ENCODE results near the gene ZNF556.
"Not testable (repeated sequence)": the region's sequence is repeated elsewhere in the genome, so short reads cannot be mapped to it uniquely, and the experiment has no call there.

ZNF556 gene

DNA sequence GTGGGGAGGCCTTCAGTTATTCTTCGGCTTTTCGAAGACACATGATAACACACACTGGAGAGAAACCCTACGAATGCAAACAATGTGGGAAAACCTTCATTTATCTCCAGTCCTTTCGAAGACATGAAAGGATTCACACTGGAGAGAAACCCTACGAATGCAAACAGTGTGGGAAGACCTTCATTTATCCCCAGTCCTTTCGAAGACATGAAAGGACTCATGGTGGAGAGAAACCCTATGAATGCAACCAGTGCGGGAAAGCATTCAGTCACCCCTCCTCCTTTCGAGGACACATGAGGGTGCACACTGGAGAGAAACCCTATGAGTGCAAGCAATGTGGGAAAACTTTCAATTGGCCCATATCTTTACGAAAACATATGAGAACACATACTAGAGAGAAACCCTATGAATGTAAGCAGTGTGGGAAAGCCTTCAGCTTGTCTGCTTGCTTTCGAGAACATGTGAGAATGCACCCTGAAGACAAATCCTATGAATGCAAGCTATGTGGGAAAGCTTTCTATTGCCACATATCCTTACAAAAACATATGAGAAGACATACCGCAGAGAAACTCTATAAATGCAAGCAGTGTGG, 14.0 kb upstream of the ZNF556 start:
- no peak for DNase-seq (ENCODE audit: low spot score)

- no peak for DNase-seq (ENCODE audit: low spot score)
Observed at GRCh38 chr19:2854849-2855248, 12.3 kb upstream of the ZNF556 start.

GRCh38 chr19:2856457-2857050, 10.6 kb upstream of the ZNF556 start:
- peak; percentile 44 for DNase-seq (ENCODE audit: low spot score)

GRCh38 chr19:2858864-2859263, 8.3 kb upstream of the ZNF556 start:
- no peak for DNase-seq (ENCODE audit: low spot score)

DNA sequence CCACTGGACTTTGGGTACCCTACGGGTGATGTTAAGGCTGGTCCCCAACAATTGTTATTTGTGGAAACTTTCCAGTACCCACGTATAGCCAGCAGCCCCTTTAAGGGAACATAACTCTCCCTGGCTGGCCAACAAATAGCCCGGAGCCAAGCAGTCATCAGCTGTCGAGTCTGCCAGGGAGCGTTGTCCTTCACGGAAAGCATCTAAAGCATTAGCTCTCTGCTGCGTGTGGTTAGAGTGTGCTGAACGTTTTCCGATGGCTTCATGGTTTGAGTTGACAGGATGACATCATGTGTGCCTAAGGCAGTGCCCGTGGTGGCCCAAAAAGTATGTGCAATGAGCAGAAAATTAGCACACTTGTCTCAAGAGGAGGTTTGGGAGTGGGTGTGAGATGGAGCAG, 3.3 kb upstream of the ZNF556 start:
- DNase-seq (ENCODE audit: low spot score), result no peak

DNA sequence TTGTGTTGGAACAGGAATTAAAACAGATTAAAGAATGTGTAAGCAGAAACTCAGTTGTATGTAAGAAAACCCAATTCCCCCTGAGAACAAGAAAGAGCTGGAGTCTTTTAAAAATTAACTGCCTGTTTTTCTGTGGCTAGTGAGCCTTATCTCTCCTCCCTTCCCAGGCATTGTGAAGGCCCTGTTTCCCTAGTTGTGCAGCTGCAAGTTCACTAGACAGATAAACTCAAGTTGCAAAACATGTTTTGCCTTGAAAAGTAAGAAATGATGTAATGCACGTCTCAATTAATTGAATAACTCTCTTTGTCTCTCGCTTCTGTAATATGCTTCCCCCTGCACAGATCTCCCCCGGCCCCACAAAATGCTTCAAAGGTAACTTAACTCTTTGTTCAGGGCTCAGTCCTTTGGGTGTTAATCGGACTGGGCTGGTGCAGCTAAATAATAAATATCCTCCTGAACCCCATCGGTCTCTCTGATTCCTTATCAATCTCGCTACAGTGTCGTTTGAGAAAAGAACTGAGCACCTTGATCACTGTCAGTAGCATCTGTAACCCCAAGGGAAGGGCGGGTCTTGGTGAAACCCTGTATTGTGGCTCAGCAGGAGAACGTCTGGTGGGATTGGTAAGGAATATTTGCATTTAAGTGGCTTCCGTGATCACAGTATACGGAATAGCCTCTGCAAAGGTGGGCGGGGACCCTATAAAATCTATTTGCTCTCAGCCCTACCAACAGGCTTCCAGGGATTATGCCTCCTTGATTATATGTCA, 1.6 kb upstream of the ZNF556 start:
- DNase-seq (ENCODE audit: low spot score), result no peak

DNA sequence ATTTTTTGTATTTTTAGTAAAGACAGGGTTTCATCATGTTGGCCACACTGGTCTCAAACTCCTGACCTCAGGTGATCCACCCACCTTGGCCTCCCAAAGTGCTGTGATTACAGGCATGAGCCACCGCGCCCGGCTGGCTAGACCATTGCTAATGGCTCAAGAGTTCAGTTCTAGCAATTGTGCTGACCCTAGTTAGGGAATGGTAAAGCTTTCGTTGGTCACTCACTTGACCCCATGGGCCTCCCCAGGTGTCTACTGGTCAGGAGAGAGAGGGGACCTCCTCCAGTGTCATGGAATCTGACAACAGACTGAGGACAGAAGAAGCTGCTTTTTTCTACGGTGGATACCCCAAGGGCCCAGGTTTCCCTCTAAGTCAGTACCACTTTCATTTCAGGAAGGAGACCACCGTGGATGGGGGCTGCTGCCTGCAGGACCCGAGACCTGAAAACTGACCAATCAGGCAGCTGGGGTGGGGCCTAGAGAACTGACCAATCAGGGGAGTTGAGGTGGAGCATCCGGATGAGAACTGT, 575 bp upstream of the ZNF556 start:
- DNase-seq (ENCODE audit: low spot score), result no peak

GRCh38 chr19:2869618-2870017, 2.5 kb downstream of the ZNF556 start:
- DNase-seq (ENCODE audit: low spot score), result no peak

GRCh38 chr19:2872175-2872574, 5.0 kb downstream of the ZNF556 start:
- peak; percentile 5 for DNase-seq (ENCODE audit: low spot score)

DNA sequence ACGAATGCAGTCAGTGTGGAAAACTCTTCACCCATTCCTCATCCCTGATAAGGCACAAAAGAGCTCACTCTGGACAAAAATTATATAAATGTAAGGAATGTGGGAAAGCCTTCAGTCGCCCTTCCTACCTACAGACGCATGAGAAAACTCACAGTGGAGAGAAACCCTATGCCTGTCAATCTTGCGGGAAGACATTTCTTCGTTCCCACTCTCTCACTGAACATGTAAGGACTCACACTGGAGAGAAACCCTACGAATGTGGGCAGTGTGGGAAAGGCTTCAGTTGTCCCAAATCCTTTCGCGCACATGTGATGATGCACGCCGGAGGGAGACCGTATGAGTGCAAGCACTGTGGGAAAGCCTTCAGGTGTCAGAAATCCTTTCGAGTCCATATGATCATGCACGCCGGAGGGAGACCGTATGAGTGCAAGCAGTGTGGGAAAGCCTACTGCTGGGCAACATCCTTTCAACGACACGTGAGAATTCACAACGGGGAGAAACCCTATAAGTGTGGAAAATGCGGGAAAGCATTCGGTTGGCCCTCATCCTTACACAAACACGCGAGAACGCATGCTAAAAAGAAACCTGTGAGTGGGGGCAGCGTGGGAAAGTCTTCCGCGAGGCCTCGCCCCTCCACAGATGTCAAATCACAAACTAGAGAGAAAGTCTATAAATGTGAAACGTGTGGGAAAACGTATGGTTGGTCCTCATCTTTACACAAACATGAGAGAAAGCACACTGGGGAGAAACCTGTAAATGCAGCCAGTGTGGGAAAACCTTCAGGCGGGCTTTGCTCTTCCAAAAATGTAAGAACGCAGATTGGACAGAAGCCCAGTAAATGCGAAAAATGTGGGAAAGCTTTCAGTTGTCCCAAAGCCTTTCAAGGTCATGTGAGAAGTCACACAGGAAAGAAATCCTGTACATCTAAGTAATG, 10.5 kb downstream of the ZNF556 start:
- DNase-seq (ENCODE audit: low spot score), result no peak

DNA sequence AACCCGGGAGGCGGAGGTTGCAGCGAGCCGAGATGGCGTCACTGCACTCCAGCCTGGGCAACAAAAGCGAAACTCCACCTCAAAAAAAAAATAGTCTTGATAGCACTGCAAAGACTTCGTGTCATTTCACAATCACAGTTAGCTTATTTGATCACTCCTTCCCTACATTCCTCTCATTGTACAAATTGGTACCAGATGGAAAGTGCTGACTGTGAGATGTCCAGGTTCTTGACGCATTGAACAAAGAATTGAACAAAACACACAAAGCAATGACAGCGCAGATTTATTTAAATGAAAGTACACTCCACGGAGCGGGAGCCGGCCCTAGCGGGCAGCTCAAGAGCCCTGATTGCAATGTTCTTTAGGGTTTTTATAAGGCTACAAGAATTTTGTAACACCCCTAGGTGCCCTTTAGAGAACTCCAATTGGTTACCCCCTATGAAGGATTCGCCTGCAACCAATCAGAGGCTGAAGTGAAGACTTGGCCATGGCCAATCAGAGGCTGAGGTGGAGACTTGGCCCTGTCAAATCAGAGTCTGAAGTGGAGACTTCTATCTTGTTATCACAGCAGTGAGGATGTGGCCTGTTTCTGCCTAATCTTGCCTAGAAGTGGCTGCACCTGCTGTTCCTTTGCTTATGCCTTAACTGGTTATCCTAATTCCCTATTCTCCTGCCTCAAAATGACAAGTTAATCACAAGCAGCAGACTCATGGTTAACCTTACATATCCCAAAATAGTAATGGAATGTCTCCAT, 16.7 kb downstream of the ZNF556 start:
- DNase-seq (ENCODE audit: low spot score), result no peak

DNA sequence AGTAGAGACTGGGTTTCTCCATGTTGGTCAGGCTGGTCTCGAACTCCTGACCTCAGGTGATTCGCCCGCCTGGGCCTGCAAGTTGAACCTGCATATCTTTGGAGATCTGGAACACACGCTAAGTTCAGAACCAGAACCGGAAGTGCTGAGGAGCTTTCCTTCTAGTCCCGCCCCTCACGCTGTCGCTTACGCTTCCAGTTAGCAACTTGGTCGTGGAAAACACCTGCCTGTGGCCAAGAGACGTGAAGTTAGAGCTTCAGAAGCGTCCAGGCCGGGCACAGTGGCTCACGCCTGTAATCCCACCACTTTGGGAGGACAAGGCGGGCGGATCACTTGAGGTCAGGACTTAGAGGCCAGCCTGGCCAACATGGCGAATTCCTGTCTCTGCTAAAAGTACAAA, 18.6 kb downstream of the ZNF556 start:
- DNase-seq (ENCODE audit: low spot score), result no peak

- peak; percentile 27 for DNase-seq (ENCODE audit: low spot score)
Observed at GRCh38 chr19:2887391-2887914, 20.3 kb downstream of the ZNF556 start.

DNA sequence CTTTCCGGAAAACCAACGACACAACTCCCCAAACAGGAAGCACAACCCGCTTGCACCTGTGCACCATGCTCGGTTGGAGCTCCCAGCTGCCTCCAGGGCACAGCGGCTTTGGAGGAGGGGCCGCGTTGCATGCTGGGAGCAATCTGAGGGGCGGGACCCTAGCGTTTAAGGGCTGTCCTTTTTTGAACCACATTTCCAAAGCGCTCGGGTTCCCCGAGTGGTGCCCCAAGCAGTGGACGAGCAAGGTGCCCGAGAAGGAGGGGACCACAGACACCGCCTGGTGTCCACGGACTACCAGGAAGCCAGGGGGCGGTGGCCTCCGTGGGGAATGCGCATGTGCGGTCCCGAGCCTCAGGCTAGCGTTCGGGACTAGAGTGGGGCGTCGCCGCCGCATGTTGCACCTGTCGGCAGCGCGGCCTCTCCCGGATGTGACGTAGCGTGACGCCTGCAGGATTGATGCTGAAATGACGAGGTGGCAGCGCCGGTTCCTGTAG, 21.6 kb downstream of the ZNF556 start:
- peak; percentile 40 for DNase-seq (ENCODE audit: low spot score)

- DNase-seq (ENCODE audit: low spot score), result not testable (repeated sequence)
Observed at GRCh38 chr19:2890531-2890930, 23.4 kb downstream of the ZNF556 start.

- DNase-seq (ENCODE audit: low spot score), result no peak
Observed at GRCh38 chr19:2896694-2897093, 29.6 kb downstream of the ZNF556 start.

DNA sequence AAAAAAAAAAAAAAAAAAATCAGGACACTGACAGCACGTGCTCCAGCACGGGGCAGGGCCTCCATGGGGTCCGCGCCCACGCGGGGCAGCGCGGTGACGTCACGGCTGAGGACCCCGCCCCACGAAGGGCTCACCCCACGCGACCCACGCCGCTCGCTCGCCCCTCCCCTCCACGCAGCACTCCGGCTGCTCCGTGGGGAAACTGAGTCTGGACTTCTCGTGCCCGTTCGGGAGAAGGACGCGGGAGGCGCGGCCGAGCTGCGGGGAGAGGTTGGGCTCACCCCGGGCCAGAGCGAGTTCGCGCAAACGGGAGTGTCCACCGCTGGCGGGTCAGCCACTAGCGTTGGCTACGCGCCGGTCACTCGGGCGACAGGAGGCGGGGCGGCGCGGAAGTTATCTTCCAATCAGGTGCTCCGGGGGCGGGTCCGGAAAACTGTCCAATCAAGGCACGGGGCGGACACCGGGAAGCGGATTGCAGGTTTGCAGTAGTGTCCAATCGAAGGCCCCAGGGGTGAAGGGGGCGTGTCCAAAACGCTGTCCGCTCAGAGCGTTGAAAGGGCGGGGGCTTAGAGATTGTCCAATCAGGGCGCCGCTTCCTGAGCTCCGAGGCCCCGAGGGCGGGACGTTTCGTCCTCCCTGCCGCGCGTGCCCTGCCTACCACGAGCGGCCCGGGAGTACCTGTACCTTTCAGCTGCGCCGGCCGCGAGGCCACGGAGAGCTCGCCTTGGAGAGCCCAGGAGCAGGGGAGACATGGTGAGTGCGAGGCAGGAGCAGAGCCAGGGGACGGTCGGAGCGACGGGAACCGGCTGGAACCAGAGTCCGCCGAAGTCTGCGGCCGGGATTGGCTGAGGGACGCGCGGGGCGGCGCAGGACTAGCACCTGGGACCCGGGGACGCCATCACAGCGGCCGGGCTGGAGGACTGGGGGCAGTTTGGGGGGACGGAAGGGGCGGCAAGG, 33.4 kb downstream of the ZNF556 start, which contains the start of gene ZNF57:
ZNF57 (plus strand) TSS at position 633 of the 957 bp plus-strand sequence; CDS start at position 751, 118 bp downstream.
- peak; percentile 99 for DNase-seq (ENCODE audit: low spot score)

DNA sequence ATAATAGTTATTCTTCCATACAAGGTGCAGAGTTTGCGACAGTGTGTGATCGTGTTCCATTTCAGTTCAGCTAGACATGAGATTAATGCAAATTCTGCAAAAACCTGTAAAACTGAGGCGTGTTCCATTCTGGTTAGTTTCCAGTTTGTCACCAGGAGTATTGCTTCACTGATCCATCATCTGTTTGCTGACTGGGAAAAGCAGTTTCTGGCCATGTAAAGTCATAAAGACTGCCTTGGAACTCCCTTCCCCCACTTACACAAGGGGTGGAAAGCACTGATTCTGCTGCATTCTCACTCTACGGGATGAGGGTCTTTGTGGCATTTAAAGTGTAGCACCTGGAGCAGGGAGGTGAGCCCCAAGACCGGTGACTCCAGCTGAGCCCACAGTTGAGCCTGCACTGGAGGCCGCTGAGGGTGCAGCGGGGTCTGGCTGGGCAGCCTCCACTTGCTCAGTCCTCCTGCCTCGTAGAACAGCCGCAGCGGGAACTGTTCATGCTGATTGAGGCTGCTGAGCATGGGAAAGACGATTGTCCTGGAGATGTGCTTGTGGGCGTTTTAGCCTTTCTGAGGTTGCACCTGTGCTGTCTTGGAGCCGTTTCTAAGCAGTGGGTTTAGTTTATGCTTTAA, 35.6 kb downstream of the ZNF556 start:
- DNase-seq (ENCODE audit: low spot score), result no peak

DNA sequence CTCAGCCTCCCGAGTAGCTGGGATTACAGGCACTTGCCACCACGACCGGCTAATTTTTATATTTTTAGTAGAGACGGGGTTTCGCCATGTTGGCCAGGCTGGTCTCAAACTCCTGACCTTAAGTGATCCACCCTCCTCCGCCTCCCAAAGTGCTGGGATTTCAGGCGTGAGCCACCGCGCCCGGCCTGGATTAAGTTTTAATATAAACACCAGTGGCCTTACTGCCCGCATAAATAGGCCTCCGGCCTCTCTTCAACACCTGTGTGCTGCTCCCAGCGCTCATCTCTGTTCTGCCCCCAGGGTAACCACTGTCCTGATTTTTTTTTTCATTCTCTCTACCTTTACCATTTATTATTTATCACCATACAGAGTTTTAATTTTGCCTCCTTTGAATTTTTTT, 36.2 kb downstream of the ZNF556 start:
- not testable (repeated sequence) for DNase-seq (ENCODE audit: low spot score)

Data from CD4-positive, alpha-beta T cell treated with Interleukin-6 at 100 ng/mL for 8 hours (primary cell).